HCT116 (cell line): Measurements from ENCODE around the gene TAAR5. TPM values are rescaled to one million over a fixed set of nuclear protein-coding genes. Genes with fewer than 3 reads are reported as not detected.

Experiments
- ATAC-seq: fragments of 200-7000 bp; cut with Tn5 transposase; 2 replicates; pipeline ENCODE4 v1.9.1; 2020; ENCODE audit warnings: mild to moderate bottlenecking, moderate library complexity
- BruUV-seq: library from RNA; stranded (reverse); fragments of 400-500 nt; replicated peaks from 2 replicates; lab custom pipeline; 2021; lab: Mats Ljungman, UMichigan
- CTCF ChIA-PET: fragments of 300-600 bp; sonication (Branson Sonifier 250); formaldehyde crosslinking; loops from one replicate; lab custom pipeline; 2021; ENCODE audit warnings: antibody characterized with exemption; lab: Charles Lee
- POLR2A ChIA-PET: fragments of 300-600, 350-600 bp; sonication (Branson Sonifier 250); formaldehyde crosslinking; loops from one replicate; lab custom pipeline; 2021; ENCODE audit warnings: antibody characterized with exemption; lab: Charles Lee
- RAD21 ChIA-PET, 2 experiments: fragments of 300-600 bp; sonication (Branson Sonifier 250); formaldehyde crosslinking; loops; one replicate each; lab custom pipeline; 2023; ENCODE audit warnings: low total read pairs in 2 of 2; ENCODE audit not compliant: uncharacterized antibody in 2 of 2, unreplicated experiment in 2 of 2, low non-redundant PET in 1 of 2; lab: Charles Lee
- DNase-seq: peaks from one replicate; pipeline ENCODE4 v3.0.0-alpha.2; 2010; ENCODE audit warnings: low read depth, low spot score
- H2AFZ ChIP-seq: fragments of 200-600 bp; shearing (Covaris generic), sonication (generic); 2 replicates; pipeline ENCODE4 v1.6.1; 2017; ENCODE audit warnings: low read depth, mixed run types, mixed read lengths, antibody characterized with exemption, low read length; ENCODE audit not compliant: poor library complexity, severe bottlenecking
- H3K27ac ChIP-seq: 2 replicates; pipeline ENCODE4 v1.5.1; 2012; ENCODE audit warnings: low read depth, low read length
- H3K27me3 ChIP-seq: fragments of 200-600 bp; sonication (generic); 2 replicates; pipeline ENCODE4 v1.6.1; 2016; ENCODE audit warnings: mixed run types, low read length, mixed read lengths; ENCODE audit not compliant: insufficient read depth
- H3K36me3 ChIP-seq, 2 experiments: fragments of 200-500 bp in 1 of 2; fragments of 200-600 bp in 1 of 2; sonication (Bioruptor generic) in 1 of 2; sonication (generic) in 1 of 2; 2 replicates each; pipeline versions ENCODE4 v1.5.1 to v1.6.1; 2014 to 2016; ENCODE audit warnings: low read length in 2 of 2, inconsistent platforms in 1 of 2, mixed read lengths in 1 of 2, mixed run types in 1 of 2; ENCODE audit not compliant: insufficient read depth in 2 of 2, control insufficient read depth in 1 of 2
- H3K4me1 ChIP-seq, 2 experiments: fragments of 200-600 bp in 1 of 2; sonication (generic) in 1 of 2; 2 replicates each; pipeline versions ENCODE4 v1.5.1 to v1.6.1; 2012 to 2017; ENCODE audit warnings: low read length in 2 of 2, inconsistent platforms in 1 of 2, mild to moderate bottlenecking in 1 of 2, mixed read lengths in 1 of 2, mixed run types in 1 of 2, moderate library complexity in 1 of 2; ENCODE audit not compliant: insufficient read depth in 2 of 2, control insufficient read depth in 1 of 2
- H3K4me2 ChIP-seq: fragments of 200-600 bp; sonication (generic); 2 replicates; pipeline ENCODE4 v1.6.1; 2017; ENCODE audit warnings: mixed run types, low read length, mixed read lengths
- H3K4me3 ChIP-seq, 2 experiments: fragments of 200-600 bp in 1 of 2; sonication (generic) in 1 of 2; replicated peaks in 1 of 2; 2 replicates each; pipeline ENCODE4 v1.5.1; 2011 to 2016; ENCODE audit warnings: low read length in 2 of 2, control low read depth in 1 of 2, low read depth in 1 of 2, mild to moderate bottlenecking in 1 of 2, mixed read lengths in 1 of 2, mixed run types in 1 of 2
- H3K79me2 ChIP-seq: fragments of 200-600 bp; sonication (generic); 2 replicates; pipeline ENCODE4 v1.6.1; 2017; ENCODE audit warnings: mild to moderate bottlenecking, mixed run types, low read length, moderate library complexity, mixed read lengths; ENCODE audit not compliant: insufficient read depth
- H3K9ac ChIP-seq: fragments of 200-600 bp; sonication (generic); 2 replicates; pipeline ENCODE4 v1.6.1; 2016; ENCODE audit warnings: low read length, mixed read lengths
- H3K9me2 ChIP-seq: fragments of 200-600 bp; sonication (generic), shearing (Covaris generic); 2 replicates; pipeline ENCODE4 v1.6.1; 2017; ENCODE audit warnings: mixed run types, mild to moderate bottlenecking, moderate library complexity; ENCODE audit not compliant: insufficient read depth
- H3K9me3 ChIP-seq, 2 experiments: fragments of 200-500 bp in 1 of 2; fragments of 200-600 bp in 1 of 2; sonication (Bioruptor generic) in 1 of 2; sonication (generic) in 1 of 2; 2 replicates each; pipeline ENCODE4 v1.6.1; 2014 to 2017; ENCODE audit warnings: low read length in 2 of 2, mixed read lengths in 2 of 2, inconsistent platforms in 1 of 2, low read depth in 1 of 2, mild to moderate bottlenecking in 1 of 2, mixed run types in 1 of 2, moderate library complexity in 1 of 2; ENCODE audit not compliant: control insufficient read depth in 1 of 2, insufficient read depth in 1 of 2
- H4K20me1 ChIP-seq: fragments of 200-600 bp; sonication (generic), shearing (Covaris generic); 2 replicates; pipeline ENCODE4 v1.6.1; 2017; ENCODE audit warnings: mixed run types, mild to moderate bottlenecking, moderate library complexity; ENCODE audit not compliant: insufficient read depth
- EZH2 ChIP-seq: fragments of 200-600 bp; sonication (generic); IDR thresholded peaks from 2 replicates; pipeline ENCODE4 v1.6.1; 2017; ENCODE audit warnings: antibody characterized with exemption, mixed run types
- FOSL1 ChIP-seq: IDR thresholded peaks from 2 replicates; pipeline ENCODE4 v1.6.1; 2012; ENCODE audit warnings: low read depth
- REST ChIP-seq: IDR thresholded peaks from 2 replicates; pipeline ENCODE4 v1.6.1; 2012; ENCODE audit warnings: low read depth
- SIN3A ChIP-seq: IDR thresholded peaks from 2 replicates; pipeline ENCODE4 v1.6.1; 2012; ENCODE audit warnings: low read depth
- SRF ChIP-seq: IDR thresholded peaks from 2 replicates; pipeline ENCODE4 v1.6.1; 2012; ENCODE audit warnings: low read depth
- YY1 ChIP-seq: IDR thresholded peaks from 2 replicates; pipeline ENCODE4 v1.6.1; 2011; ENCODE audit warnings: low read length, low read depth, moderate library complexity, mild to moderate bottlenecking; ENCODE audit not compliant: insufficient replicate concordance; ENCODE audit errors: extremely low read depth
- ZBTB33 ChIP-seq: IDR thresholded peaks from 2 replicates; pipeline ENCODE4 v1.6.1; 2011; ENCODE audit warnings: mild to moderate bottlenecking, low read length, moderate library complexity; ENCODE audit not compliant: insufficient replicate concordance; ENCODE audit errors: extremely low read depth
- ZFX ChIP-seq: fragments of 450-650 bp; IDR thresholded peaks from 2 replicates; pipeline ENCODE4 v1.6.1; 2017
- intact Hi-C: fragments of 100-400 bp; cut with micrococcal nuclease; formaldehyde crosslinking; loops from 2 replicates; pipeline ENCODE4 v1.10.0; 2022
- total RNA-seq: library from RNA; stranded (reverse); gene quantifications from one replicate; pipeline ENCODE4 v1.2.1, GENCODE V29; 2021; ENCODE audit not compliant: unreplicated experiment

The TAAR5 gene
- total RNA-seq, 1 experiment from 2014 or later, result not detected

GRCh38 chr6:132548746-132549463, 40.6 kb downstream of the TAAR5 start:
- Histone ChIP-seq H2AFZ (no peak overlapping the region), H3K9me3 (no peaks in the 10 kb centered on the region), H4K20me1 (no peaks in the 10 kb centered on the region), H3K27ac (no peak overlapping the region), H3K27me3 (no peaks in the 10 kb centered on the region), H3K4me3 (no peak overlapping the region), H3K9me2 (no peaks in the 10 kb centered on the region), H3K4me2 (no peak overlapping the region), H3K4me1 (no peaks in the 10 kb centered on the region), H3K79me2 (no peaks in the 10 kb centered on the region), H3K9ac (no peak overlapping the region), H3K36me3 (no peaks in the 10 kb centered on the region)
- CTCF ChIA-PET, result no interaction called here
- no peak for ATAC-seq
- TF ChIP-seq ZFX (no peak), SRF (no peak), REST (no peak), SIN3A (no peak), ZBTB33 (no peak), FOSL1 (no peak), YY1 (no peak), EZH2 (no peak)
- BruUV-seq, result no TSS peak
- POLR2A ChIA-PET, result no interaction called here
- RAD21 ChIA-PET, result no interaction called here
- intact Hi-C loops, result no loop called here
- no peak for DNase-seq
